MM.1S (cell line): ENCODE data around the gene ALDH1L2.

Experiments
- DNase-seq: peaks from one replicate; pipeline ENCODE4 v3.0.0-alpha.2; 2015
- H2AFZ ChIP-seq: fragments of 300-600 bp; sonication (generic); 2 replicates; pipeline ENCODE4 v1.6.0; 2016; ENCODE audit warnings: antibody characterized with exemption, low read length
- H3F3A ChIP-seq: fragments of 300-600 bp; sonication (generic); 2 replicates; pipeline ENCODE4 v1.6.1; 2016; ENCODE audit warnings: mild to moderate bottlenecking, antibody characterized with exemption, low read length, moderate library complexity, mixed read lengths; ENCODE audit not compliant: insufficient read depth
- H3K27ac ChIP-seq: fragments of 300-600 bp; sonication (generic); 2 replicates; pipeline ENCODE4 v1.5.1; 2016; ENCODE audit warnings: mild to moderate bottlenecking, low read length
- H3K27me3 ChIP-seq: fragments of 300-600 bp; sonication (generic); replicated peaks from 2 replicates; pipeline ENCODE4 v1.6.0; 2016; ENCODE audit warnings: low read length; ENCODE audit not compliant: insufficient read depth
- H3K36me3 ChIP-seq: fragments of 300-600 bp; sonication (generic); replicated peaks from 2 replicates; pipeline ENCODE4 v1.6.1; 2016; ENCODE audit warnings: mild to moderate bottlenecking, low read length, mixed read lengths; ENCODE audit not compliant: insufficient read depth
- H3K4me1 ChIP-seq: fragments of 300-600 bp; sonication (generic); 2 replicates; pipeline ENCODE4 v1.6.1; 2016; ENCODE audit warnings: low read length, mixed read lengths
- H3K4me2 ChIP-seq: fragments of 300-600 bp; sonication (generic); 2 replicates; pipeline ENCODE4 v1.6.0; 2016; ENCODE audit warnings: low read depth, low read length
- H3K4me3 ChIP-seq: fragments of 300-600 bp; sonication (generic); 2 replicates; pipeline ENCODE4 v1.5.1; 2016; ENCODE audit warnings: low read length, mixed read lengths
- H3K79me2 ChIP-seq: fragments of 300-600 bp; sonication (generic); 2 replicates; pipeline ENCODE4 v1.6.1; 2016; ENCODE audit warnings: mixed run types, low read length, mixed read lengths
- H3K9ac ChIP-seq: fragments of 300-600 bp; sonication (generic); 2 replicates; pipeline ENCODE4 v1.6.1; 2016; ENCODE audit warnings: low read length, mixed read lengths
- H3K9me2 ChIP-seq: fragments of 300-600 bp; sonication (generic); replicated peaks from 2 replicates; pipeline ENCODE4 v1.6.1; 2016; ENCODE audit warnings: mild to moderate bottlenecking, low read length, mixed read lengths; ENCODE audit not compliant: insufficient read depth
- H3K9me3 ChIP-seq: fragments of 300-600 bp; sonication (generic); replicated peaks from 2 replicates; pipeline ENCODE4 v1.6.1; 2016; ENCODE audit warnings: mild to moderate bottlenecking, low read length, mixed read lengths; ENCODE audit not compliant: insufficient read depth
- H4K20me1 ChIP-seq: fragments of 300-600 bp; sonication (generic); 2 replicates; pipeline ENCODE4 v1.6.1; 2016; ENCODE audit warnings: mild to moderate bottlenecking, low read length, moderate library complexity, mixed read lengths; ENCODE audit not compliant: insufficient read depth
- EZH2 ChIP-seq: fragments of 300-600 bp; sonication (generic); optimal IDR thresholded peaks from 2 replicates; pipeline ENCODE3; 2017; ENCODE audit warnings: low read depth, mild to moderate bottlenecking, antibody characterized with exemption, low read length, mixed read lengths
- EZH2phosphoT487 ChIP-seq: fragments of 300-600 bp; sonication (generic); IDR thresholded peaks from 2 replicates; pipeline ENCODE4 v1.6.1; 2018; ENCODE audit warnings: antibody characterized with exemption, low read length
- TF ChIP-seq, protein P1 (sequence below): fragments of 300-600 bp; sonication (generic); IDR thresholded peaks from 2 replicates; pipeline ENCODE4 v1.5.1; 2016; ENCODE audit warnings: antibody characterized with exemption, low read length, mixed read lengths

Gene ALDH1L2

DNA sequence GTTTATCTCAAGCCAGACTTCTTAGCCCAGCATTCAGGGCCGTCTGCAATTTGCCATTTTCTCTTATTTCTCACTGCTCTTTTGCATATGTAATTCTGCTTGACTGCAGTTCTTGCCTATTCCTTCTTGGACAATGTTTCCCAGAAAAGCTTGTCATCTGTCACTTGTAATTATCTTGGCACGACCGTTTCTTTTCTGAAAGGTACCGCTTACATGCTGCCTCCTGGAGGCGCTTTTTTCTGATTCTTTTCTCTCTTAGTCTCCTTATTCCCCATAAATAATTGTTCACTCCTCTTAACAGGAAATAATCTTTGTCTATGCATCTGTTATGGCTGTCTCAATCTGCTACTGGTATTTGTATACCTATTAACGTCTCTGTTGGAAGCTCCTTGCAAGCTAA is 1.2 kb upstream of the ALDH1L2 start:
- Histone ChIP-seq H3F3A (0 out of 2 replicates have a peak, but pooled peaks cover 3% of the 10 kb centered on the region), H3K4me2 (no peak overlapping the region), H4K20me1 (no peaks in the 10 kb centered on the region), H3K4me1 (peaks cover 7% of the 10 kb centered on the region), H3K27me3 (no peaks in the 10 kb centered on the region), H3K9me2 (no peaks in the 10 kb centered on the region), H3K9me3 (no peaks in the 10 kb centered on the region), H3K36me3 (no peaks in the 10 kb centered on the region), H3K79me2 (peaks cover 21% of the 10 kb centered on the region), H3K27ac (no peak overlapping the region), H2AFZ (no peak overlapping the region), H3K4me3 (no peak overlapping the region), H3K9ac (no peak overlapping the region)
- TF ChIP-seq EZH2 (no peak), EZH2phosphoT487 (no peak)
- TF ChIP-seq, protein P1, sequence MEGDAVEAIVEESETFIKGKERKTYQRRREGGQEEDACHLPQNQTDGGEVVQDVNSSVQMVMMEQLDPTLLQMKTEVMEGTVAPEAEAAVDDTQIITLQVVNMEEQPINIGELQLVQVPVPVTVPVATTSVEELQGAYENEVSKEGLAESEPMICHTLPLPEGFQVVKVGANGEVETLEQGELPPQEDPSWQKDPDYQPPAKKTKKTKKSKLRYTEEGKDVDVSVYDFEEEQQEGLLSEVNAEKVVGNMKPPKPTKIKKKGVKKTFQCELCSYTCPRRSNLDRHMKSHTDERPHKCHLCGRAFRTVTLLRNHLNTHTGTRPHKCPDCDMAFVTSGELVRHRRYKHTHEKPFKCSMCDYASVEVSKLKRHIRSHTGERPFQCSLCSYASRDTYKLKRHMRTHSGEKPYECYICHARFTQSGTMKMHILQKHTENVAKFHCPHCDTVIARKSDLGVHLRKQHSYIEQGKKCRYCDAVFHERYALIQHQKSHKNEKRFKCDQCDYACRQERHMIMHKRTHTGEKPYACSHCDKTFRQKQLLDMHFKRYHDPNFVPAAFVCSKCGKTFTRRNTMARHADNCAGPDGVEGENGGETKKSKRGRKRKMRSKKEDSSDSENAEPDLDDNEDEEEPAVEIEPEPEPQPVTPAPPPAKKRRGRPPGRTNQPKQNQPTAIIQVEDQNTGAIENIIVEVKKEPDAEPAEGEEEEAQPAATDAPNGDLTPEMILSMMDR = no peak
- DNase-seq = no peak

DNA sequence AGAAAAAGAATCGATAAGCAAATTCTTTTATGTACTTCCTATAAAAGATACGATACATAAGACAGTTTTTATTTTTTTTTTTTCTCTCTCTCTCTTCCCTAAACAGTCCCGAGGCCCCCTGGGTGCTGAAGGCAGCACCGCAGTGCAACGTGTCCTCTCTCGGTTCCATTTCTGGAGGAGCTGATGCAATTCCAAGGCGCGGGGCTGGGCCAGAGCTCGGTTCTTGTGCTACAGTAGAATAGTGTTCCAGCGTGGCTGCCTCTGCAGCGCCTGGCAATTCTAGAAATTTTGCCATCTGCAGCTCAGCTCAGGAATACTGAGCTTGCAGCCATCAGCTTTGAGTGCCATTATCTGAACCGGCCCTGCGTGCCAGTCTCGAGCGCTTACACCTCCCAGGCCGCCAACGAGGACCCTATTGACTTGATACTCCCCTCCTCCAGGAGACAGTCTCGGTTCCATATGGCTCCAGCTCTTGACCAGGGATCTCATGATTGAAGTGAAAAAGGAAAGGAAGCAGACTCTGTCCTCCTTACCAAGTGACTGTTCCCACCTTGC is 630 bp downstream of the ALDH1L2 start:
- Histone ChIP-seq H3K9me2 (no peaks in the 10 kb centered on the region), H2AFZ (peak overlapping the region; percentile 72), H3F3A (0 out of 2 replicates have a peak, but pooled peaks cover 3% of the 10 kb centered on the region), H3K79me2 (peaks cover 21% of the 10 kb centered on the region), H3K36me3 (no peaks in the 10 kb centered on the region), H3K4me1 (peaks cover 7% of the 10 kb centered on the region), H3K27me3 (no peaks in the 10 kb centered on the region), H3K27ac (peak overlapping the region; percentile 29; the same call in 1 of the 2 replicates), H3K4me2 (peak overlapping the region; percentile 97), H4K20me1 (no peaks in the 10 kb centered on the region), H3K4me3 (peak overlapping the region; percentile 85), H3K9me3 (no peaks in the 10 kb centered on the region), H3K9ac (peak overlapping the region; percentile 94)
- TF ChIP-seq, protein P1 = peak; percentile 20; the same call in 1 of the 2 replicates
- no peak for TF ChIP-seq EZH2
- peak; percentile 51 for DNase-seq

DNA sequence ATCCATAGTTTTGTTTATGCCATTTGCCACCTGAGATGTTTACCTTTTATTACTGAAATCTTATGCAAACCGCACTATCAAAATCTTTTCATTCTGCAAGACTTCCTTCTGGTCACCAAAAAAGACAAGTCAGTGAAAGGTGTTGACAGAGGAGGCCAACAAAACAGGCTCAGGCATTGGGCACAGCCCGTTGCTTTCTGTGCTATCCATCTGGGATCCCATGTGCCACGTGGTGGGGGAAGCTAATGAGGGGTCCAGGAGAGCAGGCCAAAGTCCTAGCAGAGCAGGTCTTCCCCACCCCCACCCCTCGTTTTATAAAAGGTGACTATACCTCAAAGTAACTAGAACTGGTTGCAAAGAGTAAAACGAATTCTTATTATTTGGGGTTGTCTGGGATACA is 1.2 kb downstream of the ALDH1L2 start:
- peak overlapping the region; percentile 97 for H3K4me2 ChIP-seq
- DNase-seq = no peak
- peaks cover 21% of the 10 kb centered on the region for H3K79me2 ChIP-seq

More for the DNA sequence above, 1.2 kb downstream of the ALDH1L2 start:
- Histone ChIP-seq H3K9ac (peak overlapping the region; percentile 94; the same call in 1 of the 2 replicates), H3K9me2 (no peaks in the 10 kb centered on the region), H3K36me3 (no peaks in the 10 kb centered on the region), H3K27ac (peak overlapping the region; percentile 29; the same call in 1 of the 2 replicates), H3K4me3 (peak overlapping the region; percentile 85), H3K4me1 (peaks cover 7% of the 10 kb centered on the region), H4K20me1 (no peaks in the 10 kb centered on the region), H3K27me3 (no peaks in the 10 kb centered on the region), H3F3A (0 out of 2 replicates have a peak, but pooled peaks cover 3% of the 10 kb centered on the region), H3K9me3 (no peaks in the 10 kb centered on the region), H2AFZ (peak overlapping the region; percentile 72)
- no peak for TF ChIP-seq EZH2
- TF ChIP-seq EZH2phosphoT487 = no peak
- TF ChIP-seq, protein P1 = no peak
